Activated CD8-positive, alpha-beta T cell treated with anti-CD3 and anti-CD28 coated beads, Interleukin-2, amount 10 ng/mL, durations not matched to agents 7 days and 5 days (primary cell): ENCODE measurements around the gene TWIST2. TPM values are rescaled to one million over a fixed set of nuclear protein-coding genes. Genes with fewer than 3 reads are reported as not detected.

Experiments
- ATAC-seq: fragments of 150-1000 bp; cut with Tn5 transposase; one replicate; pipeline ENCODE4 v1.10.0; 2021; ENCODE audit warnings: moderate library complexity
- CTCF ChIA-PET: fragments of 350-600 bp; sonication (Branson Sonifier 250); formaldehyde crosslinking; loops from one replicate; lab custom pipeline; 2021; ENCODE audit warnings: antibody characterized with exemption; lab: Charles Lee
- POLR2A ChIA-PET: fragments of 350-600 bp; sonication (Branson Sonifier 250); formaldehyde crosslinking; loops from one replicate; lab custom pipeline; 2021; ENCODE audit warnings: antibody characterized with exemption; lab: Charles Lee
- DNase-seq: peaks from one replicate; pipeline ENCODE4 v3.0.0-alpha.2; 2020
- H3K27ac Mint-ChIP-seq: one replicate; pipeline ENCODE4 v1.8.0; 2021; ENCODE audit warnings: mild to moderate bottlenecking, mixed read lengths
- H3K27me3 Mint-ChIP-seq: one replicate; pipeline ENCODE4 v1.8.0; 2021; ENCODE audit warnings: low read depth, mixed read lengths
- H3K36me3 Mint-ChIP-seq: one replicate; pipeline ENCODE4 v1.8.0; 2021; ENCODE audit warnings: low read depth, mixed read lengths
- H3K4me1 Mint-ChIP-seq: one replicate; pipeline ENCODE4 v1.8.0; 2021; ENCODE audit warnings: low read depth, mixed read lengths
- H3K4me3 Mint-ChIP-seq: one replicate; pipeline ENCODE4 v1.8.0; 2021; ENCODE audit warnings: mild to moderate bottlenecking, mixed read lengths
- H3K9me3 Mint-ChIP-seq: one replicate; pipeline ENCODE4 v1.8.0; 2022; ENCODE audit warnings: mixed read lengths; ENCODE audit not compliant: insufficient read depth
- total RNA-seq, 2 experiments: library from RNA; stranded (reverse); gene quantifications; one replicate each; pipeline ENCODE4 v1.2.3, GENCODE V29; 2021

TWIST2 gene
- total RNA-seq, 2 experiments from 2014 or later = not detected

GRCh38 chr2:238897911-238898311 lies 50.0 kb downstream of the TWIST2 start:
- Mint-ChIP-seq H3K4me3 (no peak overlapping the region), H3K4me1 (no peaks in the 10 kb centered on the region), H3K27me3 (no peaks in the 10 kb centered on the region), H3K27ac (no peak overlapping the region), H3K9me3 (no peaks in the 10 kb centered on the region), H3K36me3 (no peaks in the 10 kb centered on the region)
- POLR2A ChIA-PET = no interaction called here
- DNase-seq = no peak
- CTCF ChIA-PET = no interaction called here
- no peak for ATAC-seq

- ATAC-seq = no peak
- Mint-ChIP-seq H3K27me3 (no peaks in the 10 kb centered on the region), H3K27ac (no peak overlapping the region), H3K36me3 (no peaks in the 10 kb centered on the region), H3K9me3 (no peaks in the 10 kb centered on the region), H3K4me3 (no peak overlapping the region), H3K4me1 (no peaks in the 10 kb centered on the region)
- no peak for DNase-seq
- ChIA-PET POLR2A (no interaction called here), CTCF (no interaction called here)
Observed at GRCh38 chr2:238898534-238899281, 50.8 kb downstream of the TWIST2 start.

DNA sequence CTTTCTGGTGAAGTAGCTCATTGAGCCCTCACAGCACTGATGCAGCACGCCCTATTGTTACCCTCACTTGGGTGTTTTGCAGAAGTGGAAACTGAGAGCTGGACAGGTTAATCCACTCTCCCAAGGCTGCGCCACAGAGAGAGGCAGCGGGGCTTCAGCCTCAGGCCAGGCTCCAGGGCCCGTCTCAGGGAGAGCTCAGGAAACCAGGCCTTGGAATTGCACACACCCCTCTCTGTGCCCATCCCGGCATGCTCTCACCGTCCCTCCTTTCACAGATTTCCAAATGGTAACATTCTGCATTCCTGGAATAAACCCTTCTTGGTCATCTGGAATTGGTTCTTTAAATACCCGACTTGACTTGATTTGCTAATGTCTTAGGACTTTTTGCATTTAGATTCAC lies 51.5 kb downstream of the TWIST2 start:
- no peak overlapping the region for H3K27ac Mint-ChIP-seq
- H3K27me3 Mint-ChIP-seq = no peaks in the 10 kb centered on the region
- H3K9me3 Mint-ChIP-seq = no peaks in the 10 kb centered on the region
- CTCF ChIA-PET = no interaction called here
- POLR2A ChIA-PET = no interaction called here
- no peaks in the 10 kb centered on the region for H3K4me1 Mint-ChIP-seq
- ATAC-seq (no peak), DNase-seq (no peak)
- no peaks in the 10 kb centered on the region for H3K36me3 Mint-ChIP-seq
- H3K4me3 Mint-ChIP-seq = no peak overlapping the region

DNA sequence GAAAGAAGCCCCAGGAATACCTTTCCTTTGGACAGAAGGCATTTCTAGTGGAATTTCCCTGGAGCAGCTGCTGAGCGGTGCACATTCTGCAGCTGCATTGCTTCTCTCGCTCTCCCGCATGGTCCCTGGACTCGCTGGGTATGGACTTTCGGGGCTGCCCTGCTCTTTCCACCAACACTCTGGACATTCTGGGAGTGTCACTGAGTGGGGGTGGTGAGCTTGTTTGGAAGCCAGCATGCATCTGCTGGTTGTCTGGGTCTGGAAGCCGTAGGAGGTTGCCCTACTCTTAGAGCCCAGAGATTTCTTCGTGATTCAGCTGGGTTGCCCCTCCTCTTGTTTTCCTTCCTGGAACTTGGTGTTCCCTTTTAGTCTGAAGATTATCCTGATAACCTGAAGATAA lies 52.6 kb downstream of the TWIST2 start:
- Mint-ChIP-seq H3K27ac (no peak overlapping the region), H3K9me3 (no peaks in the 10 kb centered on the region)
- POLR2A ChIA-PET = no interaction called here

GRCh38 chr2:238901461-238902057 lies 53.7 kb downstream of the TWIST2 start:
- ATAC-seq (no peak), DNase-seq (no peak)
- no peaks in the 10 kb centered on the region for H3K27me3 Mint-ChIP-seq
- ChIA-PET POLR2A (no interaction called here), CTCF (no interaction called here)
- H3K4me3 Mint-ChIP-seq = no peak overlapping the region
- H3K4me1 Mint-ChIP-seq = no peaks in the 10 kb centered on the region
- H3K27ac Mint-ChIP-seq = no peak overlapping the region
- H3K36me3 Mint-ChIP-seq = no peaks in the 10 kb centered on the region
- H3K9me3 Mint-ChIP-seq = no peaks in the 10 kb centered on the region

More for the DNA sequence above, 52.6 kb downstream of the TWIST2 start:
- Mint-ChIP-seq H3K4me3 (no peak overlapping the region), H3K36me3 (no peaks in the 10 kb centered on the region), H3K4me1 (no peaks in the 10 kb centered on the region), H3K27me3 (no peaks in the 10 kb centered on the region)
- ATAC-seq (no peak), DNase-seq (no peak)
- CTCF ChIA-PET = no interaction called here

GRCh38 chr2:238902285-238902684 lies 54.4 kb downstream of the TWIST2 start:
- Mint-ChIP-seq H3K36me3 (no peaks in the 10 kb centered on the region), H3K27ac (no peak overlapping the region), H3K4me3 (no peak overlapping the region), H3K4me1 (no peaks in the 10 kb centered on the region), H3K9me3 (no peaks in the 10 kb centered on the region), H3K27me3 (no peaks in the 10 kb centered on the region)
- ChIA-PET CTCF (no interaction called here), POLR2A (no interaction called here)
- ATAC-seq = no peak
- DNase-seq = no peak

- Mint-ChIP-seq H3K27ac (no peak overlapping the region), H3K4me3 (no peak overlapping the region), H3K9me3 (no peaks in the 10 kb centered on the region), H3K27me3 (no peaks in the 10 kb centered on the region), H3K36me3 (no peaks in the 10 kb centered on the region), H3K4me1 (no peaks in the 10 kb centered on the region)
- ChIA-PET CTCF (no interaction called here), POLR2A (no interaction called here)
- no peak for ATAC-seq
- DNase-seq = no peak
Observed at GRCh38 chr2:238903141-238903540, 55.3 kb downstream of the TWIST2 start.

- Mint-ChIP-seq H3K4me3 (no peak overlapping the region), H3K36me3 (no peaks in the 10 kb centered on the region), H3K9me3 (no peaks in the 10 kb centered on the region), H3K4me1 (no peaks in the 10 kb centered on the region), H3K27ac (no peak overlapping the region), H3K27me3 (no peaks in the 10 kb centered on the region)
- no peak for DNase-seq
- ATAC-seq = no peak
- ChIA-PET CTCF (no interaction called here), POLR2A (no interaction called here)
Observed at GRCh38 chr2:238904177-238904576, 56.3 kb downstream of the TWIST2 start.

DNA sequence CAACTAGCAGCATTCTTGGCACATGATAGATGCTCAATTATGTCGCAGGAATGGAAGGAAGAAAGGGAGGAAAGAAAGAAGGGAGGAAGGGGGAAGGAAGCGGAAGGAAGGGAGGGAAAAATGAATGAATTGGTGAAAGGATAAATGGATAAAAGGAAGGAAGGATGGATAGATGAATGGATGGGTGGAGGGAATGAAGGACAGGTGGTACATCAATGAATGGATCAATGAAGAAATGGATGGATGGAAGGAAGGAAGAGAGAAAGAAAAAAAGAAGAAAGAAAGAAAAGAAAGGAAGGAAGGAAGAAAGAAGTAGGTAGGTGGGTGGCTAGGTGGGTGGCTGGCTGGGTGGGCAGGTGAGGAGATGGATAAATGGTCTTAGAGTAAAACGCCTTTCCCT lies 56.8 kb downstream of the TWIST2 start:
- CTCF ChIA-PET = no interaction called here
- H3K9me3 Mint-ChIP-seq = no peaks in the 10 kb centered on the region
- H3K36me3 Mint-ChIP-seq = no peaks in the 10 kb centered on the region
- no peak for ATAC-seq
- no peaks in the 10 kb centered on the region for H3K4me1 Mint-ChIP-seq
- DNase-seq = no peak
- H3K4me3 Mint-ChIP-seq = no peak overlapping the region
- POLR2A ChIA-PET = no interaction called here
- H3K27me3 Mint-ChIP-seq = no peaks in the 10 kb centered on the region
- H3K27ac Mint-ChIP-seq = no peak overlapping the region

DNA sequence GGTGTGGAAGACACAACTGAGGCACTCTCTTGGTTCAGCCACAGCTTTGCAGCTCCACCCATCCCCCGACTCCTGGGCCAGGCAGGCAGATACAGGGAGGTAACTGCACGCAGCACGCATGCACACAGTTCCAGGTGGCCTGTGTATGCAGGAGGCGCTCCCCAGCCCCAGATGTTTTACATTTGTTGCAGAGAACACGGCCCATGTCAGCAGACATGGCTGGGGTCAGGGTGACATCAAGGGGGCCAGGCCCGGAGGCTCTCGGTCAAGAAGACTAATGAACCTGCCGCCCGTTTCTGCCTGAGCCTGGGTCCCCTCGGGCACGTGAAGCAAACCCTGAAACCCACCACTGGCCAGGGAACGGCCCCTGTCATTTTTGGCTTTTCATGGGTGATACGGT lies 57.3 kb downstream of the TWIST2 start:
- H3K27ac Mint-ChIP-seq = no peak overlapping the region
- ATAC-seq (no peak), DNase-seq (no peak)
- H3K9me3 Mint-ChIP-seq = no peaks in the 10 kb centered on the region
- POLR2A ChIA-PET = no interaction called here
- CTCF ChIA-PET = no interaction called here
- H3K27me3 Mint-ChIP-seq = no peaks in the 10 kb centered on the region
- no peaks in the 10 kb centered on the region for H3K4me1 Mint-ChIP-seq
- H3K36me3 Mint-ChIP-seq = no peaks in the 10 kb centered on the region
- H3K4me3 Mint-ChIP-seq = no peak overlapping the region

DNA sequence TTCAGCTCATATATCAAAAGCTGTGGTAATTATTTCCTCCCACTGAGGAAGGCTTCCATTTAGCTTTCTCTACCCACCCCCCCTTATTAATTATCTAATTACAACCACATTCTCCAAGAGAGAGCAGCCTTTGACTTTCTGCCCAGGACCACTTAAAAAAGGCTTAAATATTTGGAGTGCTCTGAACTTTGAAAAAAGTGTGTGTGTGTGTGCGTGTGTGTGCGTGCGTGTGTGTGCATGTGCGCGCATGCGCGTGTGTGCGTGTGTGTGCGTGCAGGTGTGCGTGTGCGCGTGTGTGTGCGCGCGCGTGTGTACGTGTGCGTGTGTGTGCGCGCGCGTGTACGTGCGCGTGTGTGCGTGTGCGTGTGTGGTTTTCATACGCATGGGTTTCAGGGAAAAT lies 57.8 kb downstream of the TWIST2 start:
- no peaks in the 10 kb centered on the region for H3K9me3 Mint-ChIP-seq

GRCh38 chr2:238906254-238906935 lies 58.5 kb downstream of the TWIST2 start:
- Mint-ChIP-seq H3K27ac (no peak overlapping the region), H3K4me1 (no peaks in the 10 kb centered on the region), H3K27me3 (no peaks in the 10 kb centered on the region), H3K4me3 (no peak overlapping the region), H3K36me3 (no peaks in the 10 kb centered on the region), H3K9me3 (no peaks in the 10 kb centered on the region)
- CTCF ChIA-PET = no interaction called here
- POLR2A ChIA-PET = no interaction called here
- DNase-seq (no peak), ATAC-seq (no peak)

More for the DNA sequence above, 57.8 kb downstream of the TWIST2 start:
- no peak for DNase-seq
- H3K4me3 Mint-ChIP-seq = no peak overlapping the region
- POLR2A ChIA-PET = no interaction called here
- CTCF ChIA-PET = no interaction called here
- no peak overlapping the region for H3K27ac Mint-ChIP-seq
- no peak for ATAC-seq
- H3K36me3 Mint-ChIP-seq = no peaks in the 10 kb centered on the region
- H3K27me3 Mint-ChIP-seq = no peaks in the 10 kb centered on the region
- no peaks in the 10 kb centered on the region for H3K4me1 Mint-ChIP-seq
